Endothelial cell of umbilical vein (primary cell): Measurements from ENCODE around the gene SH3BGRL2. TPM values are rescaled to one million over a fixed set of nuclear protein-coding genes. Genes with fewer than 3 reads are reported as not detected.

Source experiments
- BruUV-seq: library from RNA; stranded (reverse); fragments of 400-500 nt; replicated peaks from 2 replicates; lab custom pipeline; 2021; lab: Mats Ljungman, UMichigan
- CTCF ChIA-PET: fragments of 300-600, 350-600 bp; sonication (Branson Sonifier 250); formaldehyde crosslinking; loops from one replicate; lab custom pipeline; 2021; ENCODE audit warnings: antibody characterized with exemption, inconsistent platforms; lab: Charles Lee
- POLR2A ChIA-PET: fragments of 300-600, 350-600 bp; sonication (Branson Sonifier 250); formaldehyde crosslinking; loops from one replicate; lab custom pipeline; 2021; ENCODE audit warnings: antibody characterized with exemption, inconsistent platforms; lab: Charles Lee
- DNase-seq: peaks from one replicate; pipeline ENCODE4 v3.0.0-alpha.2; 2011; ENCODE audit warnings: low read depth, low spot score
- FAIRE-seq: peaks from 2 replicates; lab custom pipeline; 2011; peaks lifted over from hg19 to GRCh38; lab: Jason Lieb, UNC
- H2AFZ ChIP-seq: 2 replicates; pipeline ENCODE4 v1.6.0; 2012; ENCODE audit warnings: low read depth, low read length, control low read depth, inconsistent platforms
- H3K27ac ChIP-seq: 2 replicates; pipeline ENCODE4 v1.5.1; 2011; ENCODE audit warnings: low read depth, mild to moderate bottlenecking, control low read depth, low read length, moderate library complexity; ENCODE audit not compliant: insufficient read depth
- H3K27me3 ChIP-seq, 2 experiments: 2 replicates each; pipeline versions ENCODE4 v1.6.0 to v1.6.1; 2011; ENCODE audit warnings: low read length in 2 of 2, mixed read lengths in 1 of 2; ENCODE audit not compliant: control insufficient read depth in 2 of 2, insufficient read depth in 2 of 2
- H3K36me3 ChIP-seq, 2 experiments: 2 replicates in 1 of 2; 3 replicates in 1 of 2; pipeline ENCODE4 v1.5.1; 2011; ENCODE audit warnings: low read length in 2 of 2, mild to moderate bottlenecking in 1 of 2, moderate library complexity in 1 of 2; ENCODE audit not compliant: control insufficient read depth in 2 of 2, insufficient read depth in 2 of 2; ENCODE audit errors: extremely low read depth in 1 of 2
- H3K4me1 ChIP-seq: 3 replicates; pipeline ENCODE4 v1.5.1; 2011; ENCODE audit warnings: mild to moderate bottlenecking, low read length; ENCODE audit not compliant: control insufficient read depth, insufficient read depth; ENCODE audit errors: extremely low read depth
- H3K4me2 ChIP-seq: 2 replicates; pipeline ENCODE4 v1.6.1; 2011; ENCODE audit warnings: low read length, control low read depth, mixed read lengths; ENCODE audit not compliant: insufficient read depth
- H3K4me3 ChIP-seq, 3 experiments: fragments of 200-600 bp in 1 of 3; sonication (generic), shearing (Covaris generic) in 1 of 3; replicated peaks in 1 of 3; 2 replicates each; pipeline ENCODE4 v1.5.1; 2011 to 2016; ENCODE audit warnings: control low read depth in 3 of 3, low read length in 3 of 3, mild to moderate bottlenecking in 2 of 3, inconsistent platforms in 1 of 3, low read depth in 1 of 3, moderate library complexity in 1 of 3; ENCODE audit not compliant: insufficient read depth in 1 of 3
- H3K79me2 ChIP-seq: 2 replicates; pipeline ENCODE4 v1.6.0; 2012; ENCODE audit warnings: low read length, inconsistent platforms; ENCODE audit not compliant: control insufficient read depth, insufficient read depth
- H3K9ac ChIP-seq: replicated peaks from 2 replicates; pipeline ENCODE3; 2011; ENCODE audit warnings: low read length, control low read depth; ENCODE audit not compliant: insufficient read depth; ENCODE audit errors: extremely low read depth
- H3K9me1 ChIP-seq: replicated peaks from 3 replicates; pipeline ENCODE4 v1.6.0; 2011; ENCODE audit warnings: mild to moderate bottlenecking, low read length; ENCODE audit not compliant: control insufficient read depth, insufficient read depth; ENCODE audit errors: extremely low read depth
- H3K9me3 ChIP-seq: replicated peaks from 2 replicates; pipeline ENCODE4 v1.5.1; 2012; ENCODE audit warnings: low read length, inconsistent platforms; ENCODE audit not compliant: control insufficient read depth, insufficient read depth
- H4K20me1 ChIP-seq: replicated peaks from 2 replicates; pipeline ENCODE3; 2011; ENCODE audit warnings: mild to moderate bottlenecking, low read length; ENCODE audit not compliant: control insufficient read depth, insufficient read depth; ENCODE audit errors: extremely low read depth
- FOS ChIP-seq: IDR thresholded peaks from 2 replicates; pipeline ENCODE4 v1.6.1; 2011; ENCODE audit warnings: mild to moderate bottlenecking, low read length, moderate library complexity, borderline replicate concordance; ENCODE audit not compliant: insufficient read depth
- GATA2 ChIP-seq: IDR thresholded peaks from 2 replicates; pipeline ENCODE4 v1.7.0; 2011; ENCODE audit warnings: low read depth, mild to moderate bottlenecking, moderate library complexity, mixed read lengths, low read length; ENCODE audit not compliant: insufficient read length, insufficient read depth
- JUN ChIP-seq: IDR thresholded peaks from 2 replicates; pipeline ENCODE4 v1.6.1; 2011; ENCODE audit warnings: borderline replicate concordance, low read depth; ENCODE audit not compliant: insufficient read length, insufficient read depth
- POLR2AphosphoS5 ChIP-seq: IDR thresholded peaks from 2 replicates; pipeline ENCODE4 v1.6.1; 2012; ENCODE audit warnings: low read depth, mild to moderate bottlenecking, control low read depth, low read length, moderate library complexity; ENCODE audit not compliant: insufficient read depth
- dilution Hi-C: fragments of 300-500 bp; cut with MboI; formaldehyde crosslinking; loops from one replicate; pipeline ENCODE4 v1.15.0; 2019; ENCODE audit warnings: low sequenced_read_pairs; ENCODE audit not compliant: extremely low pct_ligation_motif_present
- intact Hi-C: fragments of 100-400 bp; cut with micrococcal nuclease; formaldehyde crosslinking; loops from one replicate; pipeline ENCODE4 v1.10.0; 2022
- polyA plus RNA-seq, 4 experiments: library from polyadenylated mRNA; depleted of rRNA in 3 of 4; stranded (reverse) in 3 of 4; unstranded in 1 of 4; fragments of >200 nt; gene quantifications; 2 replicates each; pipeline versions ENCODE4 v1.2.1 to v1.2.3, GENCODE V29; 2011 to 2012; ENCODE audit warnings: missing spikeins in 1 of 4
- total RNA-seq: library from RNA; stranded (reverse); gene quantifications from 2 replicates; pipeline ENCODE4 v1.2.3, GENCODE V29; 2021
- TF ChIP-seq, protein P1 (sequence below): IDR thresholded peaks from 2 replicates; pipeline ENCODE4 v1.6.1; 2011; ENCODE audit not compliant: insufficient read depth, insufficient read length
- TF ChIP-seq, protein P2 (sequence below), 2 donors: IDR thresholded peaks; 1 replicate in 1 of 2; 2 replicates in 1 of 2; pipeline ENCODE4 v1.5.1; 2011; ENCODE audit warnings: low read length in 2 of 2, mild to moderate bottlenecking in 2 of 2, moderate library complexity in 2 of 2, control low read depth in 1 of 2, inconsistent platforms in 1 of 2, low read depth in 1 of 2; ENCODE audit not compliant: insufficient read depth in 1 of 2; ENCODE audit errors: extremely low read depth in 1 of 2

The SH3BGRL2 gene
- total and polyA plus RNA-seq, 2 donors (not counting 3 experiments of a cell fraction or from before 2014, with no cell fraction given): 3.2 to 10.7 TPM

- no peak for FAIRE-seq
- intact Hi-C loops: no loop called here
Observed at GRCh38 chr6:79584332-79584731, 46.8 kb upstream of the SH3BGRL2 start.

GRCh38 chr6:79586548-79586947, 44.6 kb upstream of the SH3BGRL2 start:
- CTCF ChIA-PET: interaction anchor here (0.7 to 1.1 kb wide), 3 partner anchors 12 to 63 kb away, joined by 3 read pairs; no protein-coding TSS in a partner anchor
- no peaks in the 10 kb centered on the region for H3K36me3 ChIP-seq

More at GRCh38 chr6:79584332-79584731, 46.8 kb upstream of the SH3BGRL2 start:
- no peak overlapping the region for H3K9ac ChIP-seq
- H3K27ac ChIP-seq: no peak overlapping the region
- H3K27me3 ChIP-seq: no peaks in the 10 kb centered on the region
- CTCF ChIA-PET: no interaction called here
- H3K4me3 ChIP-seq: no peak overlapping the region
- H2AFZ ChIP-seq: no peak overlapping the region
- no peaks in the 10 kb centered on the region for H3K9me1 ChIP-seq
- POLR2A ChIA-PET: no interaction called here
- H3K4me2 ChIP-seq: no peak overlapping the region
- no TSS peak for BruUV-seq
- H3K79me2 ChIP-seq: no peaks in the 10 kb centered on the region
- H3K4me1 ChIP-seq: no peaks in the 10 kb centered on the region
- no peaks in the 10 kb centered on the region for H3K36me3 ChIP-seq
- dilution Hi-C loops: no loop called here
- DNase-seq: no peak
- H3K9me3 ChIP-seq: no peaks in the 10 kb centered on the region
- TF ChIP-seq GATA2 (no peak), JUN (no peak), FOS (no peak), POLR2AphosphoS5 (no peak)
- TF ChIP-seq, protein P1, sequence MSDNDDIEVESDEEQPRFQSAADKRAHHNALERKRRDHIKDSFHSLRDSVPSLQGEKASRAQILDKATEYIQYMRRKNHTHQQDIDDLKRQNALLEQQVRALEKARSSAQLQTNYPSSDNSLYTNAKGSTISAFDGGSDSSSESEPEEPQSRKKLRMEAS: no peak
- no peaks in the 10 kb centered on the region for H4K20me1 ChIP-seq

More at GRCh38 chr6:79586548-79586947, 44.6 kb upstream of the SH3BGRL2 start:
- Histone ChIP-seq H3K4me3 (no peak overlapping the region), H3K4me1 (no peaks in the 10 kb centered on the region), H3K9me3 (no peaks in the 10 kb centered on the region), H3K9ac (no peak overlapping the region), H2AFZ (no peak overlapping the region), H3K79me2 (no peaks in the 10 kb centered on the region), H3K9me1 (no peaks in the 10 kb centered on the region), H3K27ac (no peak overlapping the region), H4K20me1 (no peaks in the 10 kb centered on the region), H3K4me2 (no peak overlapping the region), H3K27me3 (no peaks in the 10 kb centered on the region)
- POLR2A ChIA-PET: no interaction called here
- FAIRE-seq: peak; percentile 77
- intact Hi-C loops (no loop called here), dilution Hi-C loops (no loop called here)
- BruUV-seq: no TSS peak
- peak; percentile 19 for DNase-seq
- TF ChIP-seq FOS (no peak), JUN (no peak)
- TF ChIP-seq, protein P2, sequence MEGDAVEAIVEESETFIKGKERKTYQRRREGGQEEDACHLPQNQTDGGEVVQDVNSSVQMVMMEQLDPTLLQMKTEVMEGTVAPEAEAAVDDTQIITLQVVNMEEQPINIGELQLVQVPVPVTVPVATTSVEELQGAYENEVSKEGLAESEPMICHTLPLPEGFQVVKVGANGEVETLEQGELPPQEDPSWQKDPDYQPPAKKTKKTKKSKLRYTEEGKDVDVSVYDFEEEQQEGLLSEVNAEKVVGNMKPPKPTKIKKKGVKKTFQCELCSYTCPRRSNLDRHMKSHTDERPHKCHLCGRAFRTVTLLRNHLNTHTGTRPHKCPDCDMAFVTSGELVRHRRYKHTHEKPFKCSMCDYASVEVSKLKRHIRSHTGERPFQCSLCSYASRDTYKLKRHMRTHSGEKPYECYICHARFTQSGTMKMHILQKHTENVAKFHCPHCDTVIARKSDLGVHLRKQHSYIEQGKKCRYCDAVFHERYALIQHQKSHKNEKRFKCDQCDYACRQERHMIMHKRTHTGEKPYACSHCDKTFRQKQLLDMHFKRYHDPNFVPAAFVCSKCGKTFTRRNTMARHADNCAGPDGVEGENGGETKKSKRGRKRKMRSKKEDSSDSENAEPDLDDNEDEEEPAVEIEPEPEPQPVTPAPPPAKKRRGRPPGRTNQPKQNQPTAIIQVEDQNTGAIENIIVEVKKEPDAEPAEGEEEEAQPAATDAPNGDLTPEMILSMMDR (IDR thresholded peaks at IDR 0.05; ENCODE audit: extremely low read depth in 1 of 2, insufficient read depth in 1 of 2, low read depth in 1 of 2, low read length in 2 of 2): peak; percentile 46 to 51
